ENCODE measurements around the gene TIMM9.

- TF ChIP-seq CTCF (conservative IDR thresholded peaks at IDR 0.05; ENCODE audit: low read length) (no peak), EZH2phosphoT487 (IDR thresholded peaks at IDR 0.05; ENCODE audit: borderline replicate concordance) (no peak)
Observed at GRCh38 chr14:58430156-58430555, 2.8 kb upstream of the TIMM9 start.

Measured in Loucy (cell line).